ENCODE measurements around the gene TUBGCP3. TPM values are rescaled to one million over a fixed set of nuclear protein-coding genes. Genes with fewer than 3 reads are reported as not detected.

The TUBGCP3 gene
- total RNA-seq, 3 donors from 2014 or later (not counting 1 experiment from before 2014, with no cell fraction given), result 43.0 to 57.9 (median 53.6) TPM

Other genes with a start within 250 kb of the TUBGCP3 start
- gene SPACA7, start 211.8 kb downstream of the TUBGCP3 start, total RNA-seq, result not detected
- 10 to 100 TPM; 47.1 to 68.6 (median 50.7) TPM for gene ATP11A, start 101.9 kb upstream of the TUBGCP3 start, total RNA-seq